ENCODE measurements around the gene OSBP2.

OSBP2 gene

DNA sequence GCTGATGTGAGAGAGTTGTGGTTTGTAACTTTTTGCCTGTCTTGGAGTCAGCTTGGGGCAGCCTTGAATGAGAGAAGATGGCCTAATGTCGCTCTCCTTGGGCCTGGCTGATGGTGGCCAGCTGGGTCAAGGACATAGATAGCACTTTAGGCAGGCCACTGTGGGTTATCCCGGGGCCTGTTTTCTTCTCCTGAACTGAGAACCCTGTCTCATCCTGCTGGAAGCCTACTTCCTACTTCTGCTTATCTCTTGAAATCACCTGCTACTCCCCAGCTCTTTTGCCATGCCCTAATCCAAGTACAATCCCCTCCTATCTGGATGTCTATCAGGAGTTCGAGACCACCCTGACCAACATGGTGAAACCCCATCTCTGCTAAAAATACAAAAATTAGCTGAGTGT is 49.5 kb downstream of the OSBP2 start:
- no peak for DNase-seq (ENCODE audit: low read depth)
- H3K4me3 ChIP-seq (ENCODE audit: low read depth, low read length): no peak overlapping the region
- TF ChIP-seq, protein P1, sequence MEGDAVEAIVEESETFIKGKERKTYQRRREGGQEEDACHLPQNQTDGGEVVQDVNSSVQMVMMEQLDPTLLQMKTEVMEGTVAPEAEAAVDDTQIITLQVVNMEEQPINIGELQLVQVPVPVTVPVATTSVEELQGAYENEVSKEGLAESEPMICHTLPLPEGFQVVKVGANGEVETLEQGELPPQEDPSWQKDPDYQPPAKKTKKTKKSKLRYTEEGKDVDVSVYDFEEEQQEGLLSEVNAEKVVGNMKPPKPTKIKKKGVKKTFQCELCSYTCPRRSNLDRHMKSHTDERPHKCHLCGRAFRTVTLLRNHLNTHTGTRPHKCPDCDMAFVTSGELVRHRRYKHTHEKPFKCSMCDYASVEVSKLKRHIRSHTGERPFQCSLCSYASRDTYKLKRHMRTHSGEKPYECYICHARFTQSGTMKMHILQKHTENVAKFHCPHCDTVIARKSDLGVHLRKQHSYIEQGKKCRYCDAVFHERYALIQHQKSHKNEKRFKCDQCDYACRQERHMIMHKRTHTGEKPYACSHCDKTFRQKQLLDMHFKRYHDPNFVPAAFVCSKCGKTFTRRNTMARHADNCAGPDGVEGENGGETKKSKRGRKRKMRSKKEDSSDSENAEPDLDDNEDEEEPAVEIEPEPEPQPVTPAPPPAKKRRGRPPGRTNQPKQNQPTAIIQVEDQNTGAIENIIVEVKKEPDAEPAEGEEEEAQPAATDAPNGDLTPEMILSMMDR (IDR thresholded peaks at IDR 0.05; ENCODE audit: insufficient read depth, low read depth, low read length, missing control alignments): no peak

DNA sequence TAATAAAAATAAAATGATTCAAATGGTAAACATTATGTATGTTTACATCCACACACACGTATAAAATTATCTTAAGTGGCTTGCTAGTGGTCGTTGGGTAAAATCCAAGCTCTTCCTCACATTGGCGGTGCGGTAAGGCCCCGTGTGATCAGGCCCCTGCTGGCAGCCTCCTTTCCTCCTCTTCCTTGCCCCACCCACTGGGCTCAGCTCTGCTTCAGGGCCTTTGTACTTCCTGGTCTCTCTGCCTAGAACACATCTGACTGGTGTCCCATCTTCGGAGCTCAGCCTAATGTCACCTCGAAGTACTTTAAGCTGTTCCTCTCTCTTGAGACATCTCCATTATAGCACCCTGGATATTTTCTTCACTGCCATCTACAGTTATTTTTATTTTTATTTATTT is 52.8 kb downstream of the OSBP2 start:
- TF ChIP-seq, protein P1 (IDR thresholded peaks at IDR 0.05; ENCODE audit: insufficient read depth, low read depth, low read length, missing control alignments): no peak
- DNase-seq (ENCODE audit: low read depth): no peak
- no peak overlapping the region for H3K4me3 ChIP-seq (ENCODE audit: low read depth, low read length)

DNA sequence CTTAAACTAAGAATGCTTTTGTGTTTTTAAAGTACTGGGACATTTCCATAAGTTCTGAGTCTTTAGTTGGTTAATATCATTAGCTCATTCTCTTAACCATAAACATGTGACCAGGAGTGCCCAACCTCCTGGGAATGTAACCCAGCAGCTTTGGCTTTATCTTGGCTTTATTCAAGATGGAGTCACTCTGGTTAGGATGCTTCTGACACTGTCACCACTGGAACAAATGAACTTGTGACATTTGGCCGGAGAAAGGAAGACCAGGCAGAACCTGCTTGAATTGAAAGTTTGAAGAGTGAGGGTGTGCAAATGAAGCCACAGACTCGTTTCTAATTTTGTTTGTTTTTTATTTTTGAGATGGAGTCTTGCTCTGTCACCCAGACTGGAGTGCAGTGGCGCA is 54.6 kb downstream of the OSBP2 start:
- no peak overlapping the region for H3K4me3 ChIP-seq (ENCODE audit: low read depth, low read length)
- TF ChIP-seq, protein P1 (IDR thresholded peaks at IDR 0.05; ENCODE audit: insufficient read depth, low read depth, low read length, missing control alignments): no peak
- no peak for DNase-seq (ENCODE audit: low read depth)

DNA sequence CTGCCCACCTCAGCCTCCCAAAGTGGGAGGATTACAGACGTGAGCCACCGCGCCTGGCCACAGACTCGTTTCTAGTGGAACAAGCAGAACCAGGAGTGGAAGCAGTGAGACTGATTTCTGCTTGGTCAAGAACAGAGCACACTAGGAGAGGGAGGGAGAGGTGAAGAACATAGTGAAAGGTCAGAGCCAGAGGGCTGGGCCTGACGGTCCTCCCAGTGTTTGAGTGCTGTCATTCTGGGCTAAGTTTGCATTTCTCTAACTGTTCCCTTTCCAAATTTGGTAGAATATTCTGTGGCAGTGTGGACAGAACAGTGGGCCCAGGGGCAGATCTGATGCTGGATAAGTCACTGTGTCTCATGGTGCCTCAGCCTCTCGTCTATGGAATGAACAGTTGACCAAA is 55.2 kb downstream of the OSBP2 start:
- TF ChIP-seq, protein P1 (IDR thresholded peaks at IDR 0.05; ENCODE audit: insufficient read depth, low read depth, low read length, missing control alignments): no peak
- DNase-seq (ENCODE audit: low read depth): no peak

DNA sequence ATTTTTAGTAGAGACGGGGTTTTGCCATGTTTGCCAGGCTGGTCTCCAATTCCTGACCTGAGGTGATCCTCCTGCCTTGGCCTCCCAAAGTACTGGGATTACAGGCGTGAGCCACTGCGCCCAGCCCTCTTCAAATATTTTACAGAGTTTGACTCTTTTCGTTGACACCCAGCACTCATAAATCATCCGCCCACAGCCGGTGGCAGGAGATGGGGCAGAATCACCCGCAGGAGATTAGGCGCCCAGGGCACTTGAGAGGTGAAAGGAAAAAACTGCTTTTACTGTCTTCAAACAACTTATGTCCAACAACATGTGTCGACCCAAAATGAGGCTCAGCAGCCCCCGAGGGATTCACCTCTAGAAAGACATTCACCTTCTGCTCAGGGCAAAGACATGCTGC is 56.9 kb downstream of the OSBP2 start:
- no peak for DNase-seq (ENCODE audit: low read depth)
- TF ChIP-seq, protein P1 (IDR thresholded peaks at IDR 0.05; ENCODE audit: insufficient read depth, low read depth, low read length, missing control alignments): no peak
- H3K4me3 ChIP-seq (ENCODE audit: low read depth, low read length): no peak overlapping the region

More for the DNA sequence above, 55.2 kb downstream of the OSBP2 start:
- no peak overlapping the region for H3K4me3 ChIP-seq (ENCODE audit: low read depth, low read length)

DNA sequence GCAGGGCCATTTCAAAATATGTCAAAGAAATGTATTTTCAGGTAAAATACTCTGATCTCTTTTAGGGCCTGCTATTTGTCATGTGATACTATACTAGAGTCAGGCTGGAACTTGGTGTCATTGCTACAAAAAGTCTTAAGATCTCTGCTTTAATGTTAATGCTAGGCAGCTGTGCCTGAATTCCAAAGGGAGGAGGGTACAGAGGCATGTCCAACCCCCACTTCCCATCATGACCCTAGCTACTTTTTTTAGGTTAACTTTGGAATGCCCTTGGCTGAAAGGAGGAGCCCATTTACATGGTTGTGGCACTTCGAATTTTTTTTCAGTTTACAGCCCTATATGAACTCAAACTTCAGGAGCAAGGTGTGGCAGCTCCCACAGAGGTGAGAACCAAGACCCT is 58.1 kb downstream of the OSBP2 start:
- no peak overlapping the region for H3K4me3 ChIP-seq (ENCODE audit: low read depth, low read length)
- no peak for DNase-seq (ENCODE audit: low read depth)
- TF ChIP-seq, protein P1 (IDR thresholded peaks at IDR 0.05; ENCODE audit: insufficient read depth, low read depth, low read length, missing control alignments): no peak

DNA sequence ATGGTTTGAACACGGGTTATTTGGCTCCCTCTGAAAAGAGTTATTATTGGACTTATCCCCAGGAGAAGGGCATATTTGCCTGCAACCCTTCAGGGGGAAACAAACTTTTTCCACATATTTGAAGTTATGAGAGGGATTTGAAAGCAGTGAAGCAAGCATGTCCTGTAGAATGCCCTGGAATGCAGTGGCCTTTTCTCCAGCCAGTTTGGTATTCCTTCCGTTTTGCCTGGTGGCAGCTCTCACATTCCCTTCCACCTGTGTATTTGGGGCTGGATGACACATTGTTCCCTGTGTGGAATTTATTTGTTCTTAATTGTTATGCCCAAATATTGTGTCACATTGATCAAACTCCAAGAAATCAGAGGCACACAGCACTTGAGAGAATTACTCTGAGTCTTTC is 59.0 kb downstream of the OSBP2 start:
- no peak for DNase-seq (ENCODE audit: low read depth)
- TF ChIP-seq, protein P1 (IDR thresholded peaks at IDR 0.05; ENCODE audit: insufficient read depth, low read depth, low read length, missing control alignments): no peak
- H3K4me3 ChIP-seq (ENCODE audit: low read depth, low read length): no peak overlapping the region
